SK-N-SH treated with all-trans-retinoic acid at 6 μM for 48 hours (cell line): ENCODE data around the gene PRKG1.

Experiments used
- ATAC-seq: fragments of 200-7000 bp; cut with Tn5 transposase; 3 replicates; pipeline ENCODE4 v1.9.1; 2020; ENCODE audit warnings: mild to moderate bottlenecking, moderate library complexity
- ARNTL ChIP-seq: fragments of 450-650 bp; formaldehyde crosslinking; IDR thresholded peaks from 2 replicates; pipeline ENCODE4 v1.5.0; 2020; ENCODE audit warnings: low read depth, mild to moderate bottlenecking, moderate library complexity, borderline replicate concordance
- CSDC2 ChIP-seq: fragments of 250-450 bp; sonication (Bioruptor Pico); IDR thresholded peaks from 2 replicates; pipeline ENCODE4 v1.5.0; 2020; ENCODE audit warnings: mild to moderate bottlenecking, moderate library complexity
- ESRRG ChIP-seq: fragments of 250-450 bp; sonication (Bioruptor Pico); IDR thresholded peaks from 2 replicates; pipeline ENCODE4 v1.6.1; 2021; ENCODE audit warnings: mild to moderate bottlenecking
- GLIS3 ChIP-seq: fragments of 250-450 bp; sonication (Bioruptor Pico); IDR thresholded peaks from 2 replicates; pipeline ENCODE4 v1.5.0; 2020; ENCODE audit warnings: mild to moderate bottlenecking, moderate library complexity
- ISL1 ChIP-seq: fragments of 250-450 bp; sonication (Bioruptor Pico); IDR thresholded peaks from 2 replicates; pipeline ENCODE4 v2.1.2; 2022; ENCODE audit warnings: mild to moderate bottlenecking, moderate library complexity
- OSR1 ChIP-seq: fragments of 250-450 bp; sonication (Bioruptor Pico); IDR thresholded peaks from 2 replicates; pipeline ENCODE4 v1.8.0; 2022; ENCODE audit warnings: moderate library complexity, mild to moderate bottlenecking, inconsistent platforms
- PPARA ChIP-seq: fragments of 250-450 bp; sonication (Bioruptor Pico); IDR thresholded peaks from 2 replicates; pipeline ENCODE4 v1.5.0; 2020; ENCODE audit warnings: mild to moderate bottlenecking, borderline replicate concordance
- RARB ChIP-seq: fragments of 250-450 bp; sonication (Bioruptor Pico); IDR thresholded peaks from 2 replicates; pipeline ENCODE4 v1.8.0; 2021; ENCODE audit warnings: mild to moderate bottlenecking, moderate library complexity
- SNAI2 ChIP-seq: fragments of 250-450 bp; sonication (Bioruptor Pico); IDR thresholded peaks from 2 replicates; pipeline ENCODE4 v1.5.0; 2020; ENCODE audit warnings: mild to moderate bottlenecking, moderate library complexity
- TOX ChIP-seq: fragments of 250-450 bp; sonication (Bioruptor Pico); IDR thresholded peaks from 2 replicates; pipeline ENCODE4 v1.8.0; 2021; ENCODE audit warnings: mild to moderate bottlenecking, moderate library complexity, borderline replicate concordance
- ZC3H10 ChIP-seq: fragments of 250-450 bp; sonication (Bioruptor Pico); IDR thresholded peaks from 2 replicates; pipeline ENCODE4 v1.5.1; 2021; ENCODE audit warnings: mild to moderate bottlenecking, moderate library complexity
- ZFP3 ChIP-seq: fragments of 250-450 bp; sonication (Bioruptor Pico); IDR thresholded peaks from 2 replicates; pipeline ENCODE4 v1.5.0; 2020; ENCODE audit warnings: mild to moderate bottlenecking, moderate library complexity
- ZFP30 ChIP-seq: fragments of 450-650 bp; formaldehyde crosslinking; IDR thresholded peaks from 2 replicates; pipeline ENCODE4 v1.5.0; 2022; ENCODE audit warnings: mild to moderate bottlenecking, moderate library complexity
- ZNF70 ChIP-seq: fragments of 450-650 bp; formaldehyde crosslinking; IDR thresholded peaks from 2 replicates; pipeline ENCODE4 v1.5.0; 2020; ENCODE audit warnings: mild to moderate bottlenecking, moderate library complexity
- ZNF8 ChIP-seq: fragments of 450-650 bp; formaldehyde crosslinking; IDR thresholded peaks from 2 replicates; pipeline ENCODE4 v1.5.0; 2020; ENCODE audit warnings: mild to moderate bottlenecking, moderate library complexity
- TF ChIP-seq, protein P1 (sequence below): fragments of 250-450 bp; sonication (Bioruptor Pico); IDR thresholded peaks from 2 replicates; pipeline ENCODE4 v1.8.0; 2020; ENCODE audit warnings: mild to moderate bottlenecking, moderate library complexity, borderline replicate concordance
- TF ChIP-seq, protein P2 (sequence below): fragments of 250-450 bp; sonication (Bioruptor Pico); IDR thresholded peaks from 2 replicates; pipeline ENCODE4 v1.5.1; 2021; ENCODE audit warnings: mild to moderate bottlenecking, moderate library complexity
- TF ChIP-seq, protein P3 (sequence below): fragments of 250-450 bp; sonication (Bioruptor Pico); IDR thresholded peaks from 2 replicates; pipeline ENCODE4 v1.8.0; 2021; ENCODE audit warnings: low read depth, mild to moderate bottlenecking, moderate library complexity, borderline replicate concordance

Gene PRKG1

DNA sequence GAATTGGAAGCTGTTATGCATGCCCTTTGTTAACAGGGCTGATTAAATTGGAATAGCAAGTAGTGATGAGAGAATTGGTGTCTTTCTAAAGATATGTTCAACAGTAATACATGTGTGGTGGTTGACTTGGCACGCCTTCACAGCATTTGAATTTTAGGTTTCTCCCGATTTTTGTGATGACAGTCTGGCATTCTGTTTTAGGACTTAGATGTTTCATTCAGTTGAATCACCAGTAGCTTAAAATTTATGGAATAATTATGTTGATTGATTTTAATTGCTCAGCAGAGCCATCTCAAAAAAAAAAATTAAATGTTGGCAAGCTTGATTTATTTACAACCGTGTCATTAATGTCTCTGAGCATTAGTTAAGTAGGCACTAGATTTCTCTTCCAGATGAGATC is 405.4 kb downstream of the PRKG1 start:
- no peak for TF ChIP-seq ZNF70
- ATAC-seq: no peak

DNA sequence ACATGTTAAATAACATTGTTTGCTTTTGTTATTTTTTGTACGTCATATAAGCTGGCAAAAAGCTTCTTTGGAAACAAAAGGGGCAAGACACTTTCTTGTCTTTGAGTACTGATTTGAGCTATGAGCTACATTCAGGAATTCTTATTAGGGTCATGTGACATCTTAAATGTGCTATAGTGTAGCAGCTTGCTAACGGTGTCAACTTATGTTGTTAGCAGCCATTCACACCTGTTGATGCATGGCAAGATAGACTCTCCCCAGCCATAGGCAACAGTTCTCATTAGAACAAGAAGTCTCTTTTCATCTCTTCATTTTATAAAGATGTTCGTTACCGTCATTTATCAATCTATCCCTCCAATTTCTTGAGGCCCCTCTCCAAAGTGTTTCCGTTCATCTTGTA is 411.4 kb downstream of the PRKG1 start:
- no peak for ATAC-seq
- TF ChIP-seq TOX (CRISPR knock-in tag) (no peak), GLIS3 (CRISPR knock-in tag) (no peak), ISL1 (CRISPR knock-in tag) (no peak), ZNF8 (CRISPR knock-in tag) (no peak), ZFP30 (no peak), ARNTL (CRISPR knock-in tag) (no peak), ZC3H10 (CRISPR knock-in tag) (no peak)
- TF ChIP-seq, protein P1, sequence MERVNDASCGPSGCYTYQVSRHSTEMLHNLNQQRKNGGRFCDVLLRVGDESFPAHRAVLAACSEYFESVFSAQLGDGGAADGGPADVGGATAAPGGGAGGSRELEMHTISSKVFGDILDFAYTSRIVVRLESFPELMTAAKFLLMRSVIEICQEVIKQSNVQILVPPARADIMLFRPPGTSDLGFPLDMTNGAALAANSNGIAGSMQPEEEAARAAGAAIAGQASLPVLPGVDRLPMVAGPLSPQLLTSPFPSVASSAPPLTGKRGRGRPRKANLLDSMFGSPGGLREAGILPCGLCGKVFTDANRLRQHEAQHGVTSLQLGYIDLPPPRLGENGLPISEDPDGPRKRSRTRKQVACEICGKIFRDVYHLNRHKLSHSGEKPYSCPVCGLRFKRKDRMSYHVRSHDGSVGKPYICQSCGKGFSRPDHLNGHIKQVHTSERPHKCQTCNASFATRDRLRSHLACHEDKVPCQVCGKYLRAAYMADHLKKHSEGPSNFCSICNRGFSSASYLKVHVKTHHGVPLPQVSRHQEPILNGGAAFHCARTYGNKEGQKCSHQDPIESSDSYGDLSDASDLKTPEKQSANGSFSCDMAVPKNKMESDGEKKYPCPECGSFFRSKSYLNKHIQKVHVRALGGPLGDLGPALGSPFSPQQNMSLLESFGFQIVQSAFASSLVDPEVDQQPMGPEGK (CRISPR knock-in tag): no peak
- TF ChIP-seq, protein P2, sequence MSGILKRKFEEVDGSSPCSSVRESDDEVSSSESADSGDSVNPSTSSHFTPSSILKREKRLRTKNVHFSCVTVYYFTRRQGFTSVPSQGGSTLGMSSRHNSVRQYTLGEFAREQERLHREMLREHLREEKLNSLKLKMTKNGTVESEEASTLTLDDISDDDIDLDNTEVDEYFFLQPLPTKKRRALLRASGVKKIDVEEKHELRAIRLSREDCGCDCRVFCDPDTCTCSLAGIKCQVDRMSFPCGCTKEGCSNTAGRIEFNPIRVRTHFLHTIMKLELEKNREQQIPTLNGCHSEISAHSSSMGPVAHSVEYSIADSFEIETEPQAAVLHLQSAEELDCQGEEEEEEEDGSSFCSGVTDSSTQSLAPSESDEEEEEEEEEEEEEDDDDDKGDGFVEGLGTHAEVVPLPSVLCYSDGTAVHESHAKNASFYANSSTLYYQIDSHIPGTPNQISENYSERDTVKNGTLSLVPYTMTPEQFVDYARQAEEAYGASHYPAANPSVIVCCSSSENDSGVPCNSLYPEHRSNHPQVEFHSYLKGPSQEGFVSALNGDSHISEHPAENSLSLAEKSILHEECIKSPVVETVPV (CRISPR knock-in tag): no peak

DNA sequence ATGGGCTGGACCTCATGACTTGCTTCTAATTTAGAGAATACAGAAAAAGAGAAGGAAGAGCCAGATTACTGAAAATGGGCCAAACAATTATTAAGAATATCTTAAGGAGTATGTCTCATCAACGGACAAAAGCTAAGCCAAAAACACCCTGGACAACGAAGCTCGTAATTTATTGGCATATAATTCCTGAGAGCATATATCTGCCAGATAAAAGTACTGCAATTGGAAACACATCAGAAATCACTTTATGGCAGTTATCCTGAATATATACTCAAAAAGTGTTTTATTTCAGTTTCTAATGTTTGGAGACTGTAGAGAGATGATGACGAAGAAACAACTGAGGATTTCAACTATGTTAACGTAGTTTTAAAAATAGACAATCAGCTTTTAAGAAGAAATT is 413.3 kb downstream of the PRKG1 start:
- TF ChIP-seq ZFP30 (no peak), CSDC2 (CRISPR knock-in tag) (no peak), RARB (no peak), ZFP3 (CRISPR knock-in tag) (no peak), ZC3H10 (CRISPR knock-in tag) (no peak), ARNTL (CRISPR knock-in tag) (no peak), ZNF70 (no peak), SNAI2 (no peak), PPARA (CRISPR knock-in tag) (no peak), OSR1 (CRISPR knock-in tag) (no peak), TOX (CRISPR knock-in tag) (no peak)
- TF ChIP-seq, protein P2 (CRISPR knock-in tag): no peak
- TF ChIP-seq, protein P3, sequence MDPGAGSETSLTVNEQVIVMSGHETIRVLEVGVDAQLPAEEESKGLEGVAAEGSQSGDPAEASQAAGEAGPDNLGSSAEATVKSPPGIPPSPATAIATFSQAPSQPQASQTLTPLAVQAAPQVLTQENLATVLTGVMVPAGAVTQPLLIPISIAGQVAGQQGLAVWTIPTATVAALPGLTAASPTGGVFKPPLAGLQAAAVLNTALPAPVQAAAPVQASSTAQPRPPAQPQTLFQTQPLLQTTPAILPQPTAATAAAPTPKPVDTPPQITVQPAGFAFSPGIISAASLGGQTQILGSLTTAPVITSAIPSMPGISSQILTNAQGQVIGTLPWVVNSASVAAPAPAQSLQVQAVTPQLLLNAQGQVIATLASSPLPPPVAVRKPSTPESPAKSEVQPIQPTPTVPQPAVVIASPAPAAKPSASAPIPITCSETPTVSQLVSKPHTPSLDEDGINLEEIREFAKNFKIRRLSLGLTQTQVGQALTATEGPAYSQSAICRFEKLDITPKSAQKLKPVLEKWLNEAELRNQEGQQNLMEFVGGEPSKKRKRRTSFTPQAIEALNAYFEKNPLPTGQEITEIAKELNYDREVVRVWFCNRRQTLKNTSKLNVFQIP (CRISPR knock-in tag): no peak
- ATAC-seq: no peak

DNA sequence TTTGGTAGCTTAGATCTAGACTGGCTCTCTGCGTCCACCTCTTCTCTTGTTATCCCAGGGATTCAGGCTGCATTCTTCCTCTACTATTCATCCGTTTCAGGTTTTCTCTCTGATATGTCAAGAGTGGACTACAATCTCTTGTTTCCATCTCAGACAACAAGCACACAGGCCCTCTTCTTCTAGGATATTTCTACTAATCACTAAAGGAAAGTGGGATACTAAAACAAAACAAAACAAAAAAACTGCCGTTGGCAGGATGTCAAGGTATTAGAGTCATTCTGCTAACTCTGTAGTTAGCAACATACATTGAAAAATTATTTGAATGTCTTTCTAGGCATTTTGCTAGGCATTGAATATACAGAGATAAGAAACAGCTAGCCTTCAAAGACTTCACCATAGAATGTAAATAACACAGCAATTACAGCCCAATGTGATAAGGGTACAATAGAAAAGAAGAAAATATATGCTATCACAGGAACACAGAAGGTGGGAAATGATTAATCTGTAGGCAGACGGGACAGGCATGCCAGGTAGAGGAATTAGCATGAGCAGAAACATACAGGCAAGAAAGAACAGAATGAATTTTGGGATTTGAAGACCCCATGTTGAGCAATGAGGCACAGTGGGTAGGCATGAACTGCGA is 414.6 kb downstream of the PRKG1 start:
- TF ChIP-seq, protein P1 (CRISPR knock-in tag): no peak
- TF ChIP-seq GLIS3 (CRISPR knock-in tag) (no peak), ARNTL (CRISPR knock-in tag) (no peak), ISL1 (CRISPR knock-in tag) (no peak), ESRRG (CRISPR knock-in tag) (no peak), CSDC2 (CRISPR knock-in tag) (no peak), PPARA (CRISPR knock-in tag) (no peak)
- TF ChIP-seq, protein P3 (CRISPR knock-in tag): no peak
- ATAC-seq: no peak
